Body of pancreas (tissue), 4 donors: Measurements from ENCODE around the gene SFXN5. TPM values are rescaled to one million over a fixed set of nuclear protein-coding genes. Genes with fewer than 3 reads are reported as not detected.

Source experiments
- ATAC-seq: fragments of 150-250 bp; one replicate; pipeline ENCODE4 v1.9.1; 2016
- DNase-seq, 4 donors: peaks; one replicate each; pipeline ENCODE4 v3.0.0-alpha.2; 2019
- H3K27ac ChIP-seq, 4 donors: fragments of 200-600 bp; sonication (generic); 1 replicate in 3 of 4; 2 replicates in 1 of 4; pipeline versions ENCODE4 v1.5.1 to v1.6.1; 2016 to 2019; ENCODE audit warnings: mild to moderate bottlenecking in 1 of 4, mixed read lengths in 1 of 4, moderate library complexity in 1 of 4
- H3K27me3 ChIP-seq, 2 donors: fragments of 200-600 bp; sonication (generic); one replicate each; pipeline ENCODE4 v1.6.0; 2016; ENCODE audit warnings: mild to moderate bottlenecking in 1 of 2
- H3K36me3 ChIP-seq, 2 donors: fragments of 200-600 bp; sonication (generic); replicated peaks in 1 of 2; 2 replicates each; pipeline ENCODE4 v1.5.1; 2016; ENCODE audit warnings: low read depth in 2 of 2; ENCODE audit not compliant: insufficient read depth in 1 of 2
- H3K4me1 ChIP-seq: fragments of 200-600 bp; sonication (generic); one replicate; pipeline ENCODE4 v1.6.0; 2016
- H3K4me3 ChIP-seq, 2 donors: fragments of 200-600 bp; sonication (generic); 1 replicate in 1 of 2; 2 replicates in 1 of 2; pipeline ENCODE4 v1.5.1; 2016 to 2019
- H3K9me3 ChIP-seq, 3 donors: fragments of 200-600 bp; sonication (generic); 1 replicate in 2 of 3; 2 replicates in 1 of 3; pipeline ENCODE4 v1.5.1; 2016
- CTCF ChIP-seq, 7 experiments: fragments of 450-650 bp in 4 of 7; fragments of 200-600 bp in 3 of 7; sonication (generic) in 3 of 7; IDR thresholded peaks; one replicate each; pipeline ENCODE4 v1.5.1; 2016 to 2019; ENCODE audit warnings: antibody characterized with exemption in 7 of 7
- POLR2A ChIP-seq, 3 donors: fragments of 450-650 bp; IDR thresholded peaks; one replicate each; pipeline ENCODE4 v1.6.1; 2016; ENCODE audit warnings: antibody characterized with exemption in 3 of 3, mild to moderate bottlenecking in 2 of 3
- WGBS, 2 donors: methylation state at CpG; one replicate each; pipeline ENCODE4 v1.1.5; 2017; 5-methylcytosine and 5-hydroxymethylcytosine counted together
- intact Hi-C: fragments of 100-400 bp; cut with DNase I; formaldehyde crosslinking; loops from one replicate; pipeline ENCODE4 v1.15.1; 2023
- total RNA-seq, 2 donors: library from RNA; depleted of rRNA; stranded (reverse); fragments of >200 nt; gene quantifications; one replicate each; pipeline ENCODE4 v1.1.0, GENCODE V29; 2016

The SFXN5 gene
- total RNA-seq, 2 donors from 2014 or later = 4.3 to 5.4 TPM

- 50 to 53% methylated on average over 1 to 5 of the region's 5 CpGs for WGBS, 2 donors
- ATAC-seq (no peak), DNase-seq (no peak)
- H3K27me3 ChIP-seq = no peaks in the 10 kb centered on the region
- intact Hi-C loops = no loop called here
- no peaks in the 10 kb centered on the region for H3K4me1 ChIP-seq
- H3K4me3 ChIP-seq = no peak overlapping the region
- H3K9me3 ChIP-seq = no peaks in the 10 kb centered on the region
- H3K36me3 ChIP-seq = no peaks in the 10 kb centered on the region
- TF ChIP-seq POLR2A (IDR thresholded peaks at IDR 0.05) (no peak), CTCF (IDR thresholded peaks at IDR 0.05) (no peak)
- no peak overlapping the region for H3K27ac ChIP-seq
Observed at GRCh38 chr2:72932045-72932740, 139.3 kb downstream of the SFXN5 start.

- intact Hi-C loops = no loop called here
- H3K27ac ChIP-seq = no peak overlapping the region
- no peak for TF ChIP-seq CTCF (IDR thresholded peaks at IDR 0.05)
- TF ChIP-seq POLR2A (IDR thresholded peaks at IDR 0.05) = no peak
- no peaks in the 10 kb centered on the region for H3K27me3 ChIP-seq
- 76 to 81% methylated on average over 5 to 12 of the region's 14 CpGs for WGBS, 2 donors
- ATAC-seq = no peak
- H3K4me3 ChIP-seq = no peak overlapping the region
- H3K36me3 ChIP-seq = no peaks in the 10 kb centered on the region
- H3K9me3 ChIP-seq = no peaks in the 10 kb centered on the region
- DNase-seq = peak in 1 of 4 donors; percentile 3
- H3K4me1 ChIP-seq = no peaks in the 10 kb centered on the region
Observed at GRCh38 chr2:72931280-72931910, 140.1 kb downstream of the SFXN5 start.

- Histone ChIP-seq H3K27ac (no peak overlapping the region), H3K4me3 (no peak overlapping the region), H3K9me3 (no peaks in the 10 kb centered on the region), H3K27me3 (peaks cover 4 to 17% of the 10 kb centered on the region in 2 donors), H3K36me3 (no peaks in the 10 kb centered on the region), H3K4me1 (peaks cover 10% of the 10 kb centered on the region)
- no peak for TF ChIP-seq CTCF (IDR thresholded peaks at IDR 0.05)
- no peak for TF ChIP-seq POLR2A (IDR thresholded peaks at IDR 0.05)
- 86 to 100% methylated on average over 1 of the region's 1 CpG for WGBS, 2 donors
- DNase-seq (no peak), ATAC-seq (no peak)
- intact Hi-C loops = no loop called here
Observed at GRCh38 chr2:72929010-72929409, 142.5 kb downstream of the SFXN5 start.

- H3K4me1 ChIP-seq = peaks cover 13% of the 10 kb centered on the region
- ATAC-seq (no peak), DNase-seq (peak in 1 of 4 donors; percentile 4)
- H3K27ac ChIP-seq = no peak overlapping the region
- H3K27me3 ChIP-seq = peaks cover 7 to 26% of the 10 kb centered on the region in 2 donors
- H3K9me3 ChIP-seq = no peaks in the 10 kb centered on the region
- H3K4me3 ChIP-seq = no peak overlapping the region
- TF ChIP-seq POLR2A (IDR thresholded peaks at IDR 0.05) = no peak
- no peak for TF ChIP-seq CTCF (IDR thresholded peaks at IDR 0.05)
- intact Hi-C loops = no loop called here
- no peaks in the 10 kb centered on the region for H3K36me3 ChIP-seq
- 69 to 72% methylated on average over 7 to 8 of the region's 8 CpGs for WGBS, 2 donors
Observed at GRCh38 chr2:72927619-72928550, 143.6 kb downstream of the SFXN5 start.
